ENCODE results near the gene MSS51. TPM values are rescaled to one million over a fixed set of nuclear protein-coding genes. Genes with fewer than 3 reads are reported as not detected.

Gene MSS51
- total RNA-seq: 1 to 10 TPM; 1.6 to 1.9 TPM

GRCh38 chr10:73433538-73433867, at the start of gene MSS51:
TSS of gene MSS51 (minus strand) at chr10:73433561. CDS start at chr10:73428284, 5,277 bp downstream.
- no peak for DNase-seq
- CTCF ChIA-PET: no interaction called here
- H3K36me3 Mint-ChIP-seq (ENCODE audit: low read depth): peaks cover 6% of the 10 kb centered on the region
- intact Hi-C loops (cut with micrococcal nuclease): no loop called here
- peaks cover 16% of the 10 kb centered on the region for H3K4me1 Mint-ChIP-seq (ENCODE audit: low read depth)
- no peak within 1 kb of the TSS for H3K27ac Mint-ChIP-seq
- no peaks in the 10 kb centered on the region for H3K9me3 Mint-ChIP-seq
- H3K4me3 Mint-ChIP-seq: no peak within 1 kb of the TSS
- no peaks in the 10 kb centered on the region for H3K27me3 Mint-ChIP-seq (ENCODE audit: low read depth)

DNA sequence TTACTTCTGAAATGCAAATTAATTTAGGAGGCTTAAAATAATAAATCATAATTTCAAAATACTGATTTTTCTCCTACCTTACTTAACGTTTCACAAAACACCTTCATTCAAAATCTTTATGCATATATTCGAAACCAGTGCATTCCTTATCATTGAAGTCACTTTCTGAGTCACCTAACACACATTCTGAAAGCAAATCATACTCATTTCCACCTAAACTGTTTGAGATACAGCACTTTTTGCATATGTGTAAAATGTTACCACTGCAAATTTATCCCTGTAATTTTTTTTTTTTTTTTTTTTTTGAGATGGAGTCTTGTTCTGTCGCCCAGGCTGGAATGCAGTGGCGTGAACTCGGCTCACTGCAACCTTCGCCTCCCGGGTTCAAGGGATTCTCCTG, 46.8 kb upstream of the MSS51 start:
- Mint-ChIP-seq H3K4me3 (no peak overlapping the region), H3K36me3 (ENCODE audit: low read depth) (peaks cover 20% of the 10 kb centered on the region), H3K4me1 (ENCODE audit: low read depth) (peaks cover 31% of the 10 kb centered on the region), H3K9me3 (no peaks in the 10 kb centered on the region), H3K27me3 (ENCODE audit: low read depth) (no peaks in the 10 kb centered on the region), H3K27ac (no peak overlapping the region)
- CTCF ChIA-PET: interaction anchor here (1.2 to 1.5 kb wide), 2 partner anchors 12 to 163 kb away, joined by 3 to 4 read pairs; no protein-coding TSS in a partner anchor
- DNase-seq: no peak
- intact Hi-C loops (cut with micrococcal nuclease): loop anchor here (1.0 to 2.0 kb wide), 2 partner anchors 16 to 67 kb away; partner anchors contain the start of gene PPP3CB

DNA sequence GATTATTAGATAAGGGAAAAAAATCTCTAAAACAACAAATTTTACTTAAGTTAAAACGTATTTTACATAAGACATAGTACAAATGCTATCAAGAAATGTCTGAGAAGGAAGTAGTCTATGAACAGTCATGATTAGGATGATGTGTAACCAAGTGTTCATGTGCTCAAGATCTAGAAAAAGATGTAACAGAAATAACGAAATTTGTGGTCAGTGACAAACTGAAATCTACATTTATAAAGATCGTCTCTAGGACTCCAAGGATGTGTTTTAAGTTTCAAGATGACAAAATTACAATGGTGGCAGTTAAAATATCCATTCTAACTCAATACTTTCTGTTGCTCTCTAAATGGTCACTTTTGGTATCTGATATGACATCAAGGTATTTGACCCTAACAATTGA, 45.3 kb upstream of the MSS51 start:
- peaks cover 29% of the 10 kb centered on the region for H3K4me1 Mint-ChIP-seq (ENCODE audit: low read depth)
- no peaks in the 10 kb centered on the region for H3K9me3 Mint-ChIP-seq
- H3K4me3 Mint-ChIP-seq: no peak overlapping the region
- CTCF ChIA-PET: no interaction called here
- DNase-seq: no peak
- H3K27ac Mint-ChIP-seq: no peak overlapping the region
- H3K36me3 Mint-ChIP-seq (ENCODE audit: low read depth): peaks cover 24% of the 10 kb centered on the region
- no peaks in the 10 kb centered on the region for H3K27me3 Mint-ChIP-seq (ENCODE audit: low read depth)
- intact Hi-C loops (cut with micrococcal nuclease): no loop called here

DNA sequence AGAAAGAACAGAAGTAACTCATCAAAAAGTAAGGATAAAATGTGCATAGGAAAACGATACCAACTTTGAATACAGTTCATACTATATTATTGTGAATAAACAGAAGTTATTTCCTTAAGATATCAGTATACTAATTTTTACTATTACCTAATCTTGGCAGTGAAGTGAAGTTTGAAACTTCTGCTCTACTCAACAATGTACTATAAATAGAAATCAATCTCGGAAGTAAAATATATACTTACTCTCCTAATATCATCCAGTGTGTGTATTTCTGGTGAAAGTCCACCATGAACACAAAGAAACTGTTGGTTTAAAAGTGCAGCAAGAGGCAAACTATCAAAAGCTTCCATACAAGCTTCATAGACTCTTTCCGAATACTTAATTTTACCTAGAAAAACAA, 37.9 kb upstream of the MSS51 start:
- CTCF ChIA-PET: no interaction called here
- no peak for DNase-seq
- no peak overlapping the region for H3K4me3 Mint-ChIP-seq
- no peaks in the 10 kb centered on the region for H3K27me3 Mint-ChIP-seq (ENCODE audit: low read depth)
- H3K27ac Mint-ChIP-seq: no peak overlapping the region
- H3K9me3 Mint-ChIP-seq: no peaks in the 10 kb centered on the region
- peaks cover 2% of the 10 kb centered on the region for H3K4me1 Mint-ChIP-seq (ENCODE audit: low read depth)
- H3K36me3 Mint-ChIP-seq (ENCODE audit: low read depth): peaks cover 16% of the 10 kb centered on the region
- intact Hi-C loops (cut with micrococcal nuclease): no loop called here

- no peaks in the 10 kb centered on the region for H3K9me3 Mint-ChIP-seq
- peaks cover 2% of the 10 kb centered on the region for H3K4me1 Mint-ChIP-seq (ENCODE audit: low read depth)
- CTCF ChIA-PET: no interaction called here
- peaks cover 11% of the 10 kb centered on the region for H3K36me3 Mint-ChIP-seq (ENCODE audit: low read depth)
- no peak overlapping the region for H3K4me3 Mint-ChIP-seq
- no peaks in the 10 kb centered on the region for H3K27me3 Mint-ChIP-seq (ENCODE audit: low read depth)
- intact Hi-C loops (cut with micrococcal nuclease): no loop called here
- no peak overlapping the region for H3K27ac Mint-ChIP-seq
- DNase-seq: no peak
These were observed 36.2 kb upstream of the MSS51 start for GRCh38 chr10:73469579-73469978.

DNA sequence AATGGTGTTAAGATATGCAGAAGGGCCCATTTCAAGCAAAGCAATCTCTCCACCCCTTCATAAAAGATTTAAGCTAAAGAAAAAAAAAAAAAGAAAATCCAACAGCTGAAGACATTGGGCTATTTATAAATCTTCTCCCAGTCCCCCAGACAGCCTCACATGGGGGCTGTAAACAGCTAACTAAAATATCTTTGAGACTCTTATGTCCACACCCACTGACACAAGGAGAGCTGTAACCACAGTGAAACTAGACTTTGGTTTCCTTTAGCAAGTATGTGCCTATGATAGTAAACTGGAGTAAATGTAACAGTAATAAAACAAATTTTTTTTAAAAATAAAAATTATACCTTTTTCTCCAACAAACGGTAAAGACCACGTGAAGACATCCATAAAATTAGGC, 33.8 kb upstream of the MSS51 start:
- no peaks in the 10 kb centered on the region for H3K9me3 Mint-ChIP-seq
- peaks cover 2% of the 10 kb centered on the region for H3K4me1 Mint-ChIP-seq (ENCODE audit: low read depth)
- no peak for DNase-seq
- intact Hi-C loops (cut with micrococcal nuclease): no loop called here
- no peak overlapping the region for H3K27ac Mint-ChIP-seq
- CTCF ChIA-PET: interaction anchor here (1.0 kb wide), 1 partner anchor 178 kb away, joined by 3 read pairs; no protein-coding TSS in a partner anchor
- peaks cover 19% of the 10 kb centered on the region for H3K36me3 Mint-ChIP-seq (ENCODE audit: low read depth)
- no peaks in the 10 kb centered on the region for H3K27me3 Mint-ChIP-seq (ENCODE audit: low read depth)
- H3K4me3 Mint-ChIP-seq: no peak overlapping the region

GRCh38 chr10:73465978-73466726, 32.8 kb upstream of the MSS51 start:
- intact Hi-C loops (cut with micrococcal nuclease): no loop called here
- peaks cover 20% of the 10 kb centered on the region for H3K36me3 Mint-ChIP-seq (ENCODE audit: low read depth)
- H3K4me3 Mint-ChIP-seq: no peak overlapping the region
- no peak for DNase-seq
- peaks cover 2% of the 10 kb centered on the region for H3K4me1 Mint-ChIP-seq (ENCODE audit: low read depth)
- CTCF ChIA-PET: interaction anchor here (0.6 kb wide), 1 partner anchor 308 kb away, joined by 3 read pairs; no protein-coding TSS in a partner anchor
- no peak overlapping the region for H3K27ac Mint-ChIP-seq
- H3K9me3 Mint-ChIP-seq: no peaks in the 10 kb centered on the region
- no peaks in the 10 kb centered on the region for H3K27me3 Mint-ChIP-seq (ENCODE audit: low read depth)

- H3K4me3 Mint-ChIP-seq: no peak overlapping the region
- peaks cover 20% of the 10 kb centered on the region for H3K36me3 Mint-ChIP-seq (ENCODE audit: low read depth)
- H3K4me1 Mint-ChIP-seq (ENCODE audit: low read depth): no peaks in the 10 kb centered on the region
- DNase-seq: no peak
- CTCF ChIA-PET: interaction anchor here (0.6 kb wide), 1 partner anchor 71 kb away, joined by 4 read pairs; no protein-coding TSS in a partner anchor
- no peaks in the 10 kb centered on the region for H3K27me3 Mint-ChIP-seq (ENCODE audit: low read depth)
- H3K9me3 Mint-ChIP-seq: no peaks in the 10 kb centered on the region
- no peak overlapping the region for H3K27ac Mint-ChIP-seq
- intact Hi-C loops (cut with micrococcal nuclease): no loop called here
These were observed 27.5 kb upstream of the MSS51 start for GRCh38 chr10:73460897-73461296.

DNA sequence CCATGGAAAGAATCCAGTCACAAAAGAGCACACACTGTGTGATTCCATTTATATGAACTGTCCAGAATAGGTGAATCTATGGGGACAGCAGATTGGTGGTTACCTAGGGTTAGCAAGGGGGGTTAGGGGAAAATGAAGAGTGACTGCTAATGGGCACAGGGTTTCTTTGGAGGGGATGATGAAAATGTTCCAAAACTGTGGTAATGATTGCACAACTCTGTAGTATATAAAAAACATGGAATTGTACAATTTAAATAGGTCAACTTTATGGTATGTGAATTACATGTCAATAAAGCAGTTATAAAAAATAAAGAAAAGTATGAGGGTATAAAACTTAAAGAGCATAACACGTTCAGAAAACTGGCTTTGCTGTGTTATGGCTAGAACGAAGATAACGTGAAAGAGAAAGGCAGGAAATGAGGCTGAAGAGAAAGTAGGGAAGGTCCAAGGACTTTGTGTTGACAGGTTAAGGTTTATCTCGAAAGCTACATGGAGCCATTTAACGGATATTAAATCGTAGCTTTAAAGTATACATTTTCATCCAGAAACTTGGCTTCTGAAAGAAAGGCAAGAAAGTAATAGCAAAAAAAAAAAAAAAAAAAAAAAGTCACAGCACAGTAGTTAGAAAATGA, 26.4 kb upstream of the MSS51 start:
- H3K4me3 Mint-ChIP-seq: no peak overlapping the region
- no peaks in the 10 kb centered on the region for H3K4me1 Mint-ChIP-seq (ENCODE audit: low read depth)
- CTCF ChIA-PET: no interaction called here
- H3K27ac Mint-ChIP-seq: peak overlapping the region; percentile 58
- no peaks in the 10 kb centered on the region for H3K27me3 Mint-ChIP-seq (ENCODE audit: low read depth)
- no peaks in the 10 kb centered on the region for H3K9me3 Mint-ChIP-seq
- peaks cover 20% of the 10 kb centered on the region for H3K36me3 Mint-ChIP-seq (ENCODE audit: low read depth)
- DNase-seq: no peak
- intact Hi-C loops (cut with micrococcal nuclease): no loop called here

GRCh38 chr10:73456187-73456890, 23.0 kb upstream of the MSS51 start:
- CTCF ChIA-PET: no interaction called here
- Mint-ChIP-seq H3K27me3 (ENCODE audit: low read depth) (no peaks in the 10 kb centered on the region), H3K36me3 (ENCODE audit: low read depth) (peaks cover 11% of the 10 kb centered on the region), H3K9me3 (no peaks in the 10 kb centered on the region), H3K4me3 (no peak overlapping the region), H3K4me1 (ENCODE audit: low read depth) (no peaks in the 10 kb centered on the region), H3K27ac (peak overlapping the region; percentile 4)
- intact Hi-C loops (cut with micrococcal nuclease): no loop called here
- DNase-seq: no peak

DNA sequence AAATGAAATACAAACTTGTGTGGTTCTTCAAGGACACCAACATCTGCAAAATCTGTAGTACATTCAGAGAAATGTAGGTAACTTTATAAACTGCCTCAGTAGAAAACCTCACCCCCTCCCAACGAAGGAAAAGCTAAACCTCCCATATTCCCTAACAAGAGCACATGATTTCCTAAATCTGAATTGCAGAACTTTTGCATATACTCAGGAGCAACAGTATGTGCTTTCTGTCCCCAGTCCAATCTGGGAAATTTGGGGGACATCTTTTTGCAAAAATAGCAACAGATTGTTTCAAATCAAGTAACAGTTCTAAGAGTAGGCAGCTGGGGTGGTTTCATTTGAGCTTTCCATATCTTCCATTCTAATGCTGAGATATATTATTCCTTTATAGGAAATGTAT, 15.8 kb upstream of the MSS51 start:
- peaks cover 6% of the 10 kb centered on the region for H3K36me3 Mint-ChIP-seq (ENCODE audit: low read depth)
- H3K9me3 Mint-ChIP-seq: no peaks in the 10 kb centered on the region
- no peaks in the 10 kb centered on the region for H3K27me3 Mint-ChIP-seq (ENCODE audit: low read depth)
- no peak overlapping the region for H3K27ac Mint-ChIP-seq
- DNase-seq: no peak
- intact Hi-C loops (cut with micrococcal nuclease): no loop called here
- CTCF ChIA-PET: interaction anchor here (0.6 kb wide), 1 partner anchor 20 kb away, joined by 3 read pairs; no protein-coding TSS in a partner anchor
- H3K4me1 Mint-ChIP-seq (ENCODE audit: low read depth): no peaks in the 10 kb centered on the region
- H3K4me3 Mint-ChIP-seq: no peak overlapping the region

- no peaks in the 10 kb centered on the region for H3K9me3 Mint-ChIP-seq
- no peak overlapping the region for H3K27ac Mint-ChIP-seq
- H3K36me3 Mint-ChIP-seq (ENCODE audit: low read depth): peaks cover 6% of the 10 kb centered on the region
- H3K27me3 Mint-ChIP-seq (ENCODE audit: low read depth): no peaks in the 10 kb centered on the region
- no peak for DNase-seq
- CTCF ChIA-PET: interaction anchor here (0.6 to 0.8 kb wide), 2 partner anchors 19 to 94 kb away, joined by 3 read pairs; no protein-coding TSS in a partner anchor
- no peak overlapping the region for H3K4me3 Mint-ChIP-seq
- intact Hi-C loops (cut with micrococcal nuclease): no loop called here
- H3K4me1 Mint-ChIP-seq (ENCODE audit: low read depth): no peaks in the 10 kb centered on the region
These were observed 15.0 kb upstream of the MSS51 start for GRCh38 chr10:73448384-73448783.
